Astrocyte of the spinal cord (primary cell): ENCODE data around the gene DLEC1.

Source experiments
- DNase-seq: peaks from one replicate; pipeline ENCODE4 v3.0.0; 2011; ENCODE audit warnings: low read depth, low spot score
- H3K4me3 ChIP-seq: 2 replicates; pipeline ENCODE4 v1.5.1; 2011; ENCODE audit warnings: low read depth, mild to moderate bottlenecking, low read length, moderate library complexity
- in situ Hi-C: cut with HindIII; loops from 2 replicates; pipeline ENCODE4 v1.10.0; 2017; ENCODE audit warnings: low sequenced_read_pairs
- TF ChIP-seq, protein P1 (sequence below): IDR thresholded peaks from 2 replicates; pipeline ENCODE4 v1.5.1; 2012; ENCODE audit warnings: low read depth, mild to moderate bottlenecking, low read length, inconsistent platforms

The DLEC1 gene

DNA sequence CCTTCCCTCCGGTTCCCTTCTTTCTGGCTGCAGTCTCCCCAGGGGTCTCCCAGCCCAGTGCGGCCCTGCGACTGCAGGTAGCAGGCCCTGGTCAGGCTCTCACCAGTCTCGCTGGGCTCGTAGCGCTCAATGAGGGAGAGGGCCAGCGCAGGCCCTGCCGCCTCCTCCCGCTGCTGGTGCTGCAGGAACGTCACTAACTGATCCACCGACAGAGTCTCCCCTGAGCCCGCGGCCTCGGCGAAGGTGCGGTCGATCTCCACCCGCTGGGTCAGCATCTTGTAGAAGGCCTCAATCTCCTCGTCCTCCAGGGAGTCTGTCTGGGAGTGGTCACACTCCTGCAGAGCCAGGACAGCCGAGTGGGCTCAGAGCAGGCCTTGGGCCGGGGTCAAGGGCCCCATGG, 27.9 kb upstream of the DLEC1 start:
- TF ChIP-seq, protein P1, sequence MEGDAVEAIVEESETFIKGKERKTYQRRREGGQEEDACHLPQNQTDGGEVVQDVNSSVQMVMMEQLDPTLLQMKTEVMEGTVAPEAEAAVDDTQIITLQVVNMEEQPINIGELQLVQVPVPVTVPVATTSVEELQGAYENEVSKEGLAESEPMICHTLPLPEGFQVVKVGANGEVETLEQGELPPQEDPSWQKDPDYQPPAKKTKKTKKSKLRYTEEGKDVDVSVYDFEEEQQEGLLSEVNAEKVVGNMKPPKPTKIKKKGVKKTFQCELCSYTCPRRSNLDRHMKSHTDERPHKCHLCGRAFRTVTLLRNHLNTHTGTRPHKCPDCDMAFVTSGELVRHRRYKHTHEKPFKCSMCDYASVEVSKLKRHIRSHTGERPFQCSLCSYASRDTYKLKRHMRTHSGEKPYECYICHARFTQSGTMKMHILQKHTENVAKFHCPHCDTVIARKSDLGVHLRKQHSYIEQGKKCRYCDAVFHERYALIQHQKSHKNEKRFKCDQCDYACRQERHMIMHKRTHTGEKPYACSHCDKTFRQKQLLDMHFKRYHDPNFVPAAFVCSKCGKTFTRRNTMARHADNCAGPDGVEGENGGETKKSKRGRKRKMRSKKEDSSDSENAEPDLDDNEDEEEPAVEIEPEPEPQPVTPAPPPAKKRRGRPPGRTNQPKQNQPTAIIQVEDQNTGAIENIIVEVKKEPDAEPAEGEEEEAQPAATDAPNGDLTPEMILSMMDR, result no peak
- in situ Hi-C loops, result no loop called here
- no peak for DNase-seq
- no peak overlapping the region for H3K4me3 ChIP-seq

- TF ChIP-seq, protein P1, result no peak
- no peak overlapping the region for H3K4me3 ChIP-seq
- in situ Hi-C loops, result no loop called here
- DNase-seq, result no peak
Observed at GRCh38 chr3:38015485-38015884, 23.5 kb upstream of the DLEC1 start.

GRCh38 chr3:38015984-38016383, 23.0 kb upstream of the DLEC1 start:
- in situ Hi-C loops, result no loop called here
- TF ChIP-seq, protein P1, result no peak
- no peak for DNase-seq
- no peak overlapping the region for H3K4me3 ChIP-seq

DNA sequence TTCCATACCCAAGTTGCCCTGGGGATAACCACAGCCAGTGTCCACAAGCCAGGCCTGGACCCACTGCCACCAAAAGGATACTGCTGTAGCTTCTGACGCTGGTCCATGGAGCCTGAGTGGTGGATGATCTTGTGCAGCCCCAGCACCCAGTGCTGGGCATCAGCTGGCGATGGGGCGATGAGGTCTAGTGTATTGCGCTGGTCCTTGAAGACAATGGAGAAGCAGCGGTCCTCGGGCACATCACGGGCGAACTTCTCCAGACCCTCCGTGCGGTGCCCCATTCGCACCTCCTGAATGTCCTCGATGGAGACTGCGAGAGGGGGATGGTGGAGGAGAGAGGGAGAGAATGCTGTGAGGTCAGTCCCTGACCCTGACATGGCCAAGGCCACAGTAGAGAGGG, 22.6 kb upstream of the DLEC1 start:
- no peak overlapping the region for H3K4me3 ChIP-seq
- TF ChIP-seq, protein P1, result no peak
- in situ Hi-C loops, result no loop called here
- DNase-seq, result no peak

DNA sequence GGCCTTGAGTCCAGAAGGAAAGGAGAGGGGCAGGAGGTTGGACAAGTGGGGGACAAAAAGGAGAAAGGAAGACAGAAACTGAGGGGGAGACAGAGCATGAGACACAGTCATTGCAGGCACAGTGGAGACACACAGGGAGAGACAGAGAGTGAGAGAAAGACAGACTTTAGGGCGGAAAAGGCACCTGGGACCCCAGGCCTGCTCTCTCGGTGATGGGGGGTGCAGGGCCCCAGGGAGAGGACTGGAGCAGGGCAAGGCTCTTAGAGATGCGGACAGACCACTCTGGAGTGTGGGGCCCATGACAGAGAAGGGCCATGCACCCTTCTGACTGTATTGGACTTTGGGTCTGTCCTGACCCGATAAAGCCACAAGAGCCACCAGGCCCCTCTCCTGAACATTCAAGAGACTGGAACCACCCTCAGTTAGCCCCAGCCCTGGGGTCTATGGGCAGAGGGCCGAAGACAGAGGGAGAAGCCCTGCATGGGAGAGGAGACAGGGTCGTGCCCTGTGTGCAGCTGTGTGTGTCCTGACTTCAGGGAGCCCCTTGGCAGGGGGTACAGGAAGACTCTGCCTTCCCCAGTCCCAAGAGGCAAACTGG, 22.1 kb upstream of the DLEC1 start:
- TF ChIP-seq, protein P1, result no peak
- DNase-seq, result no peak
- in situ Hi-C loops, result no loop called here
- no peak overlapping the region for H3K4me3 ChIP-seq

DNA sequence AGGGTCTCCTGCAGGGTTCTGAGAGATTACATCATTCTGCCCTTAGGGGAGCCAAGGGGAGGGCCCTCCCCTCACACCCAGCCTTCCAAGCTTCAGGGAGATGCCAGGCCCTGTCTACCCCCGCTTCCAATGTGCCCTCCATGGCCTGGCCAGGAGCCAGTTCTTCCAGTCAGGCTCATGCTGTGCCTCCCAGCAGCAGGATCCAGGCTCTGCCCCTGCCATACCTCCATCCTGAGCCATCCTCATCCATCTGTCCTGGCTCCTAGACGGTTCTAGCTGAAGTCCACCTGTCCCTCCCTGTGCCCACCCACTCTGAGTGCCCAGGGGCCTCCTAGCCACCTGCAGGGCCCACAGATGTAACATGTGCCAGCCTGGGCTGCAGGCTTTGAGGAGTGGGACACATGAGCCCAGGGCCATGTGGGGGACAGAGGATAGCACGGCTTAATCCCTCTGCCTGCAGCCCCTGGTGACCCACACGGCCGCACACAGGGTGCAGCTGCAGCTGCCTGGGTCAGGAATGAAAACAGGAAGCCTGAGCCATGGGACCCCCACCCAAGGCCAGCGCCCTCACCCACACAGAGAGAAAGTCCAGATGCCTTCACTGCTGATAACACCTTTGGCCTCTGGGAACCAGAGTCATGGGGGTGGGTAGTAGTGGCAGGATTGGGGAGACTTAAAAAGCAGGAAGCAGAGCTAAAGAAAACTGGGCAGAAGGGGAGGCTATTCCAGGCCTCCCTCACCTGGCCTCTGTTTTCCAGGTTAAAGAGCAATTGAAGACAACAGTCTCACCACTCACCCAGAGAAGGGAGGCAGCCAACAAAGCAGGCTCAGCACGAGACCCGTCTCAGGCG, 21.3 kb upstream of the DLEC1 start:
- TF ChIP-seq, protein P1, result no peak
- in situ Hi-C loops, result no loop called here
- H3K4me3 ChIP-seq, result no peak overlapping the region
- DNase-seq, result no peak
